SK-MEL-5 (cell line): ENCODE measurements around the gene SLC6A1. TPM values are rescaled to one million over a fixed set of nuclear protein-coding genes. Genes with fewer than 3 reads are reported as not detected.

Experiments
- DNase-seq: peaks from one replicate; pipeline ENCODE4 v3.0.0-alpha.2; 2016; ENCODE audit warnings: low read depth, low spot score
- in situ Hi-C: cut with HindIII; loops from 2 replicates; pipeline ENCODE4 v1.10.0; 2016; ENCODE audit warnings: low sequenced_read_pairs, high pct_unique_total_duplicates, low pct_unique_long_range_greater_than_20kb
- total RNA-seq: library from RNA; depleted of rRNA; stranded (reverse); fragments of >200 nt; shearing (Covaris generic); gene quantifications from 2 replicates; pipeline ENCODE4 v1.2.3, GENCODE V29; 2014

The SLC6A1 gene
- total RNA-seq, 1 experiment from 2014 or later: not detected

DNA sequence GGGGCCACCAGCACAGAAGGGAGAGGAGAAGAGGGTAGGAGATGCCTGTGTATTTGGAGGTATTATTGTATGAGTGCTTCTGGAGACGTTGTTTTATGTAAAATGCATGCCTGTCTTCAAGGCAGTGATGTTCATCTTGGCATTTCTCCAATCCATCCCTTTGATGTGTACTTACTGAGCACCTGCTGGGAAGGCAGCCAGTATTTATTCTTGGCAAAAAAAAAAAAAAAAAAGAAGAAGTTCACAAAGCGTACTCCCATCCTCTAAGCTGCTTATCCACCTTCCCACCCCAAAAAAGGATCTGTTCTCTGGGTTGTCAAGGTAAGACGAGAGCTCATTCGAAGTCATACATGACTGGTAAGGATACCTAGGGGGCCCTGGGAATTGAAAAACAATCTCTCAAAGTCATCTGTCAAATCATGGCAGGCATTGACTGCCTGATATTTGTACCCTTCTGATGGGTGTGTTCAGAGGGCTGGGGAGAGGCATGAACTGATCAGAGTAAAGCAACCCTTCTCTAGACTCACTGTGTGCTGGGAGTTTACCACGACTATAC, 30.0 kb upstream of the SLC6A1 start:
- in situ Hi-C loops: no loop called here
- DNase-seq: no peak

DNA sequence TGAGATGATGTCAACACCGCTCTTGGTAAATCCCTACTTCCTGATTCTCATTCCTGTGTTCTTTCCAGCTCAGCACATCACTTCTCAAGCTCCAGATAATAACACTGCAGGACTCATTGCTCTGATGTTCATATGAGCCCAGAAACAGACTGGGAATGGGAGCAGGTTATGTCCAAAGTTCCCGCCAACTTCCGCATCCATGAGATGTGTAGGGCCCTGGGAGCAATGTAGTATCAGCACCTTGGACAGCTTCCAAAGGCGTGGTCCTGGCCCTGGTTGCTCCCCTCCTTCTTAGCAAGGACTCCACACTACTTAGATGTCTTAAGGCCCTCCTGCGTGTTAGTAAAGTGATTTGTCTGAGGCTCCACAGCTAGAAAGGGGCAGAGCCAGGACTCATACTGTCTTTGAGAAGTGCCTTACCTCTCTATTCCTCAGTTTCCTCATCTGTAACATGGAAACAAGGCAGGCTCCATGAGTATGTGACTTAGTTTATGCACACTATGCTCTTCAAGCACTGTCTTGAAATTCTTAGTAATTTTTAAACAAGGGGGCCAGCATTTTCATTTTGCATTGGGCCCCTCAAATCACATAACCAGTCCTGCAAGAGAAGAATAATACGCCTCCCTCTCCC, 27.9 kb upstream of the SLC6A1 start:
- peak; percentile 20 for DNase-seq
- in situ Hi-C loops: no loop called here

GRCh38 chr3:10968401-10968800, 24.1 kb upstream of the SLC6A1 start:
- no peak for DNase-seq
- in situ Hi-C loops: no loop called here

GRCh38 chr3:10970306-10970960, 22.1 kb upstream of the SLC6A1 start:
- no peak for DNase-seq
- in situ Hi-C loops: no loop called here

- in situ Hi-C loops: no loop called here
- DNase-seq: no peak
Observed at GRCh38 chr3:10972072-10972782, 20.3 kb upstream of the SLC6A1 start.

DNA sequence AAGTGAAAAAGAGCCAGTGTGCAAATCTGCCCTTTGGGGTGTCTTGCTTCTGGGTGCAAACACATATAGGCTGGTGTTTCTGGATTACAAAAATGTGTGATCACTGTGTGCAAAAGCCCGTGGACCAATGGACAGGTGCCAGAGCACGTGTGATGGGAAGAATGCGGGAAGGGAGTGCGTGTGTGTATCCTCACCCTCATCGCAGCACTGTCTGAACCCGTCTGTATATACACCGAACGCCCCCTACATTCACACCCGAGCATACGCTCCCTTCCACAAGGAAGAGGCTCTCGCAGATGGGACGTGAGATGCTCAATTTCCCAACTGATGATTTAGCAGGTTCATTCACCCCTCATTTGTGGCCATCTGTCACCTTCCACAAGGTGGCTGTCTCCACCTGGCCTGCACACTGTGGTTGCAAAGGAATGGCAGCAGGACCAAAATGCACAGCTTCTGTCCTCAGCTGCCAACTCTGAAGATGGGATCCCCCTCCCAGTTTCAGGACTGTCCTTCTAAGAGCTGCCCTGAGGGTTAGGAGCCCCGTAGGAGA, 19.4 kb upstream of the SLC6A1 start:
- in situ Hi-C loops: no loop called here
- DNase-seq: no peak

DNA sequence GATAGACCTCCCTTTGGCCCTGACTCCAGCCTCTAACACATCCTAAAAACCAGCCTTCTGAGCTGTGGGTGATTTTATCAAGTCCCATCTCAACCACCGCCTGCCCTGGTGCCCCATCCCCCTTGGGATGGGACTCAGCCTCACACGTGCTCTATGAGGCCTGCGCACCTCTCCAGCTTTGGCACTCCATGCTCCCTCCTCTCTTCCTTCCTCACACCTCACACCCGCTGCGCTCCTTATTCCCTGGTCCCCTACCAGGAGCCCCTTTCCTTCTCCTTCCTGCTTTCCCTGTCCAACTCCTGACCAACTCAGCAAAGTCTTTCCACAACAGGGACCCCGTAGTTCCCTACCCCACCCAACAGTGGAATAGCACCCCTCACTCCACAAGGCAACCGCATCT, 18.4 kb upstream of the SLC6A1 start:
- no peak for DNase-seq
- in situ Hi-C loops: no loop called here

DNA sequence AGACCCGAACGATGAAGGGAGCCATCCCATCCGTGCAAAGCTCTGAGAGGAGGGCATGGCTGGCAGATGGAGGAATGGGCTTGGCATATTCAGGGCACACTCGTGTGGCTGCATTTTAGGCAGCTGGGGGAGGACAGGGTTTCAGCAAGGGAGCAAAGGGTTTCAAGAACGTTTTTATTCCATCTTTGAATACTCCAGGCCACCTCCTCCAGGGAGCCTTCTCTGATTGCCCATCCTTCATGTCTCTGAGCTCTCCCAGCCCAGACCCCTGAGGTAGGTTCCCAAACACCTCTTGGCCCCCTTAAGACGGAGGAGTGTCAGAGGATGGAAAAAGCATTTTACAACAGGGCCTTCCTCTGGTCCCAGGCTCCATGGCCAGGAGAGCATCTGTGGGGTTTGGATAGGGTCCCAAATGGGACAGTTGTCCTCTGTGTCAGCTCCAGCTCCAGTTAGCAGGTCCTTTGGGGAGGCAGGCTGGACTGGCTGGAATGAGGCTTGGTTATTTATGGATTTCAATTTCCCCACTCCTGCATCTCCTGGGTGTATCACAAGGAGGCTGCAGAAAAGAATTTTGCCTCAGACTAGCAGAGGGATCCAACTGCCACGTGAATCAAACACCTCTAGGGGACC, 17.7 kb upstream of the SLC6A1 start:
- no peak for DNase-seq
- in situ Hi-C loops: no loop called here

DNA sequence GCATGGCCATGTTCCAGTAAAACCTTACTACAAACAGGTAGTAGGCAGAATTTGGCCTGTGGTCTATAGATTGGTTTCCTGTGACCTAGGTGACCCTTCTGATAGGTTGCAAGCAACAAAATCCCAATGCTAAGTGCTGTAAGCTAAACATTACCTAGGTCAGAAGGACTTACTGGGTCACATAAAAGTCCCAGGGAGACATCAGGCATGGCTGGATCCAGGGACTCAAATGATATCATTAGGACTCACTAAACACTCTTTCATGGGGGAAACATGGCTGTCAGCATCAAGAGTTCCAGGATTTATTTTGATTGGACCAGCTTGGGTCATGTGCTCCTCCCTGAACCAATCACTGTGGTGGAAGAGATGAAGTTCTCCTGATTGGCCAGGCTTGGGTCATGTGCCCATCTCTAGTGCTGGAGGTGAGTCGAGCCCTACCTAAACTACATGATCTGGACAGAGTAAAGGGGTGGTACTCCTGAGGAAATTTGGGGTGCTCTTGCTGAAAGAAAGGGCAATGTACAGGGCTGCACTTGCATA, 16.8 kb upstream of the SLC6A1 start:
- DNase-seq: peak; percentile 13
- in situ Hi-C loops: no loop called here

DNA sequence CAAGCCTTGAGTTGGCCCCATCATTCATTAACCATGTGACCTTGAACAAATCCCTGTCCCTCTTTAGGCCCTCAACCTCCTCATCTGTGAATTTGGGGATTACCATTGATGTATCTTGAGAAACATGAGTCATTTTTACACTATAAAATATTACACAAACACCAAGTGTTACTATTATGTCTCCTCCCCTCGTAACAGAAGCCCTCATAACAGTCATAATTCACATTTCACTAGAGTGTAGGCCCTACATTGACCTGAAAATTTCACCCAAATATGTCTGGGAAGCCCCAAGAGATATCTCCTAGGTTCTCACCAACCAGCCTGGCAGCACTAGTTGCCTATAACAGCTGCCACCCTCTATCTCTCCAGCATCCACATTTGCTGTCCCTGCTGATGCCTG, 15.8 kb upstream of the SLC6A1 start:
- no peak for DNase-seq
- in situ Hi-C loops: no loop called here

DNA sequence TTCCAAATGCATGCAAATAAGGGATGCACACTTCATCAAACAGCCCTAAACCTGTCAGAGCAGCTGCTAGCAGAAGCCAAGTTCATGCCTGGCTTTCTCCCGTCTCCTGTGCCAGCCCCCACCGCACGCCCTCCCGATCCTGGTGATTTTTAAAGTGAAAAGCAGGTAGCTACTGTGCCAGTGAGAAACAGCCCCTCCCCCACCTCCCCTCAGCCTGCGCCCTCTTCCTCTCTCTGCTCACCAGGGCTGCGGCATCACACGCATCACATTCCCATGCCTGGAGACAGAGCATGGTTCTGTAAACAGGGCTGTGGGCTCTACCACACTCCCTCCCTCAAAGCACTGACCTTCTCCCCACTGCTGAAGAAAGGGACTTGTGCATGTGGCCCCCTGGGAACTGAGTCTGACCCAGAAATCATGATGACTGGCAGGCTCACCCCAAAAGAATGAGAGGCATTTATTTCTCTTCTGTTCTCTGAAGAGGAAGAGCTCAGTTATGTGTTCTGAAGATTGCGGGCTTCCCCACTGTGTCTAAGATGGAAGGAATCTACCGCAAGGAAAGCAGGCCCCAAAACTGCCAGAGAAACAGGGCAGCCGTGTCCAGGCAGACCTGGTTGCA, 14.5 kb upstream of the SLC6A1 start:
- DNase-seq: no peak
- in situ Hi-C loops: no loop called here

DNA sequence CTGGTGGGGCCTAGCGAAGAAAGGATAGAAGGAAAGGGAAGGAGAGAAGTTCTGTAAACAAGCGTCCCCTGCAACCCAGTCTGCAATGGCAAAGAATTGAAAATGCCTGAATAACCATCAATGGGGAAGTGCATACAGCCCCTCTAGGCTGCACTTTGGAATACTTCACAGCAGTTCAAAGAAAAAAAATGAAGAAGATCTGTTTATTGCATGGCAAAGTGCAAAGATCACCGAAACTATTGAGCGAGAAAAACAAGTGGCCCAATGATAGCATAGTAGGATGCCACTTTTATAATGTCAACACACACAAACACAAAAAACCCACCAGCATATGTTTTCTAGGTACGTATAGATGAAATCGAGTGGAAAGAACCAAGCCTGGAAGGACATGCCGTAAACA, 13.6 kb upstream of the SLC6A1 start:
- no peak for DNase-seq
- in situ Hi-C loops: no loop called here

DNA sequence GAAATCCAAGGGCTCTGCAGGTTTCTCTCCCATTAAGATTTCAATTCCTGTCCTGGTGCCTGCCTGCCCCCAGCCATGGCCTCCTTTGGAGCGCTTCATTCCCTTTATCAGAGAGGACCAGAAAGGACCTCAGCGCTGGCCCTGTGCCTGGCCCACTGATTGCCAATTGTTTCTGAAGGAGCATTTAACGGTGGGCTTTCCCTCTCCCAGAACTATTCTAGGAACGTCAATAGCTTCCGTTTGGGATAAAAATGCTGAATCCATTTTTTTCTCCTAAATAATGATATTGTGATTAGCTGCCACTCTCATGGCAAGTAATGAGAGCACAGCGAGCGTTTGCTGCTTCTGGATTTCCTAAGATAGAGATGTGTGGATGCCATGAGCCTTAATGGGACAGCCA, 12.2 kb upstream of the SLC6A1 start:
- no peak for DNase-seq
- in situ Hi-C loops: no loop called here

DNA sequence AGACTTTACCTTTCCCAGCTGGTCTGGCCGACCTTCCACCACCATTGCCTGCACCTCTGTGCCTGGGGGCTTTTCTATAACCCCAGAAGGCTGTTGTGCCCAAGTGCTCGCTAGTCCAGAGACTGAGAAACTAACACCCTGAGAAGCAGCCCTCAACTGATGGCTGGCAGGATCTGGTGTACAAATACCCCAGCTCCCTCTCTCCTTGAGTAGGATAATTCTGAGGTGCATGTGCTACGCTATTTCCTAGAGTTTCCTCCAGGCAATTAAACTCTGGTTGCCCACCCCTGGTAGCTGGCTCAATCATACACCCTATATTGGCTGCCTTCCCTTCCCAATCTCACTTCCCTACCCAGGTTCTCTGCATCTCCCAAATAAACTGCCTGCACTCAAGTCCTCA, 11.5 kb upstream of the SLC6A1 start:
- in situ Hi-C loops: no loop called here

GRCh38 chr3:10981961-10982360, 10.6 kb upstream of the SLC6A1 start:
- in situ Hi-C loops: no loop called here
- peak; percentile 48 for DNase-seq

More for the DNA sequence above, 11.5 kb upstream of the SLC6A1 start:
- DNase-seq: no peak

- in situ Hi-C loops: no loop called here
Observed at GRCh38 chr3:10982782-10983181, 9.8 kb upstream of the SLC6A1 start.

GRCh38 chr3:10983219-10983916, 9.2 kb upstream of the SLC6A1 start:
- DNase-seq: peak; percentile 57
- in situ Hi-C loops: no loop called here

More at GRCh38 chr3:10982782-10983181, 9.8 kb upstream of the SLC6A1 start:
- no peak for DNase-seq
